Choroid plexus epithelial cell (primary cell): ENCODE results near the gene RAMACL.
"Not testable (repeated sequence)": the region's sequence is repeated elsewhere in the genome, so short reads cannot be mapped to it uniquely, and the experiment has no call there.

ENCODE experiments used
- DNase-seq: peaks from one replicate; pipeline ENCODE4 v3.0.0-alpha.2; 2010; ENCODE audit warnings: low read depth
- H3K4me3 ChIP-seq: 2 replicates; pipeline ENCODE4 v1.5.1; 2011; ENCODE audit warnings: low read depth, mild to moderate bottlenecking, control low read depth, low read length, moderate library complexity
- TF ChIP-seq, protein P1 (sequence below): conservative IDR thresholded peaks from 2 replicates; pipeline ENCODE4 v1.5.1; 2011; ENCODE audit warnings: low read depth, mild to moderate bottlenecking, control low read depth, inconsistent platforms, low read length, moderate library complexity

The RAMACL gene

DNA sequence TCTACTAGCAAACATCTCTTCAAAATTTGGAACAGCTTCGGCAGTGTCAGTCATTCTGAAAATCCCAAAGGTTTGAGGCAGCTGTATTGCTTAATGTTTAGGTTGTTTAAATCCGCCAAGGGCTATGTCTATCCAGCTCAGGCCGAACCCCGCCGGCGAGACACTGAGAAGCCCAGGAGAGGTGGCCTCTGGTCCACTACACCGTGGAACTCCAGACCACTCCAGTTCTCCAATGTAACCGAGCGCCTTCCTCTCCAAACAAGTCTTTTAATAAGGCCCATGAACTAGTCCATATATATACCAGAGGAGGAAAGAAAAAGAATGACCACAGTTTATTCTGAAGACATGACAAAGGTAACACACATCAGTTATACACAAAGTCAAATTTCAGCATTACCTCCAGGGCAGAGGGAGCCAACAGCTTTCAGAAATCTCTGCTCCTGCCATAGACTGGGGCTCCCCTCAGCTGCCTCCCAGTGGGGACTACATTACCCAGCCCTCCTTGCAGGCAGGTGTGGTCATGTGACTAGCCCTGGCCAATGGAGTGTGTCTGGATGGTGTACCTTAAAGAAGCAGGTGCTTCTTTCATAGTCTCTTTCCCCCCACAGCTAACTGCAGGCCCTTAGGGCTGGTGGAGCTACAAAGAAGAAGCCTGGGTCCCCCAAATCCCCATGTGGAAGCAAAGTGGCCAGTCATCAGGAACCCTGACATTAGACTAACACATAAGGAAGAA, at the start of gene RAMACL:
RAMACL (minus strand) TSS at position 255 of the 733 bp plus-strand sequence; CDS start at position 54, 201 bp downstream.
- TF ChIP-seq, protein P1, sequence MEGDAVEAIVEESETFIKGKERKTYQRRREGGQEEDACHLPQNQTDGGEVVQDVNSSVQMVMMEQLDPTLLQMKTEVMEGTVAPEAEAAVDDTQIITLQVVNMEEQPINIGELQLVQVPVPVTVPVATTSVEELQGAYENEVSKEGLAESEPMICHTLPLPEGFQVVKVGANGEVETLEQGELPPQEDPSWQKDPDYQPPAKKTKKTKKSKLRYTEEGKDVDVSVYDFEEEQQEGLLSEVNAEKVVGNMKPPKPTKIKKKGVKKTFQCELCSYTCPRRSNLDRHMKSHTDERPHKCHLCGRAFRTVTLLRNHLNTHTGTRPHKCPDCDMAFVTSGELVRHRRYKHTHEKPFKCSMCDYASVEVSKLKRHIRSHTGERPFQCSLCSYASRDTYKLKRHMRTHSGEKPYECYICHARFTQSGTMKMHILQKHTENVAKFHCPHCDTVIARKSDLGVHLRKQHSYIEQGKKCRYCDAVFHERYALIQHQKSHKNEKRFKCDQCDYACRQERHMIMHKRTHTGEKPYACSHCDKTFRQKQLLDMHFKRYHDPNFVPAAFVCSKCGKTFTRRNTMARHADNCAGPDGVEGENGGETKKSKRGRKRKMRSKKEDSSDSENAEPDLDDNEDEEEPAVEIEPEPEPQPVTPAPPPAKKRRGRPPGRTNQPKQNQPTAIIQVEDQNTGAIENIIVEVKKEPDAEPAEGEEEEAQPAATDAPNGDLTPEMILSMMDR: no peak
- no peak within 1 kb of the TSS for H3K4me3 ChIP-seq
- peak; percentile 38 for DNase-seq

DNA sequence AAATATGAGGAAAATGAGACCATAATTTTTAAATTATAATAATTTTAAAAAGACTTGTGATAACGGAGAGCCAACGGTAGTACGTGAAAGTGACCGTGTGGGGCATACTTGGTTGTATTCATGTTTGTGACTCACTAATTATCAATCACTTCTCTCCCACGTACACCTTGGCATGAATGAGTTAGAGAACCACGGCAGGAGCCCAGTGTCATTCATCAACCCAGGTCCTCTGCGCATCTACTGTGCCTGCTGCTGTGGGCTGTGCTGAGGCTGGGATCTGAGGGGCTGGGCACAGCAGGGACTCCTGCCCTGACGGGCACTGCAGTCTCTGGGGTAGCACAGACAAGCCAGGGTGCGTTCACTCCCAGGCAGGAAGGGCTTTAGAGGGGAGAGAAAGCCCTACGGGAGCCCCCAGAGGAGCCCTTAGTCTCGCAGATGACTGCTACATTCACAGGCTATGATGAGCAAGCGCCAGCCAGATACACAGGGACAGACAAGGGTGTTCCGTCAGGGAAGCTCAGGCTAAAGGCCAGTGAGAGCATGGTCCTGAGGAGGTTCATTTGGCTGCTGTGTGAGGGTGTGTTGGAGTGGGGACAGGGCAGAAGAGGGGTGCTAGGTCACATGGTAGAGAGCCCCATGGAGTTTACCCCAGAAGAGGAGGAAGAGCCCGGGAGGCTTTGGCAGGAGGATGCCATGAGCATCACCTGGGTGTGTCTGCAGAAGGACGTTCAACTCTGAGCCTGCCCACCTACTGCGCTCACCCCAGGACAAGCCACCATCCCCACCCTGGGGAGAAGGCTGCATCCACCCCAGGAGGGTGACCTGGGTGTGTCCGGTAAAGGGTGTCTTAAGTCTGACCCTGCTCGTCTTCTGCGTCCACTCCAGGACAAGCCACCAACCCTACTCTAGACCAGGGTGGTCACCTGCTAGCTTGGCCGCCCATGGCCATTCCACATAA, 48.8 kb upstream of the RAMACL start:
- TF ChIP-seq, protein P1: no peak

DNA sequence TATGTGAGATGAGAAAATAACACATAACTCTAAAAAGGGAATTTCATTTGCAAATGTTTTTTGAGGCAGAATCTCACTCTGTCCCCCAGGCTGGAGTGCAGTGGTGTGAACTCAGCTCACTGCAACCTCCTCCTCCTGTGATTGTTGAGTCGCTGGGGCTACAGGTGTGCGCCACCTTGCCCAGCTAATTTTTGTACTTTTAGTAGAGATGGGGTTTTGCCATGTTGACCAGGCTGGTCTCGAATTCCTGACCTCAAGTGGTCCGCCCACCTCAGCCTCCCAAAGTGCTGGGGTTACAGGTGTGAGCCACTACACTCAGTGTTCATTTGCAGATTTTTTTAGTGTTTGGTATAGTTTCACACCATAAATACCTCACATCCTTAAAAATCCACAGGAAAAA, 48.1 kb upstream of the RAMACL start:
- not testable (repeated sequence) for DNase-seq, H3K4me3 ChIP-seq

More for the DNA sequence above, 48.8 kb upstream of the RAMACL start:
- DNase-seq: no peak
- H3K4me3 ChIP-seq: no peak overlapping the region

DNA sequence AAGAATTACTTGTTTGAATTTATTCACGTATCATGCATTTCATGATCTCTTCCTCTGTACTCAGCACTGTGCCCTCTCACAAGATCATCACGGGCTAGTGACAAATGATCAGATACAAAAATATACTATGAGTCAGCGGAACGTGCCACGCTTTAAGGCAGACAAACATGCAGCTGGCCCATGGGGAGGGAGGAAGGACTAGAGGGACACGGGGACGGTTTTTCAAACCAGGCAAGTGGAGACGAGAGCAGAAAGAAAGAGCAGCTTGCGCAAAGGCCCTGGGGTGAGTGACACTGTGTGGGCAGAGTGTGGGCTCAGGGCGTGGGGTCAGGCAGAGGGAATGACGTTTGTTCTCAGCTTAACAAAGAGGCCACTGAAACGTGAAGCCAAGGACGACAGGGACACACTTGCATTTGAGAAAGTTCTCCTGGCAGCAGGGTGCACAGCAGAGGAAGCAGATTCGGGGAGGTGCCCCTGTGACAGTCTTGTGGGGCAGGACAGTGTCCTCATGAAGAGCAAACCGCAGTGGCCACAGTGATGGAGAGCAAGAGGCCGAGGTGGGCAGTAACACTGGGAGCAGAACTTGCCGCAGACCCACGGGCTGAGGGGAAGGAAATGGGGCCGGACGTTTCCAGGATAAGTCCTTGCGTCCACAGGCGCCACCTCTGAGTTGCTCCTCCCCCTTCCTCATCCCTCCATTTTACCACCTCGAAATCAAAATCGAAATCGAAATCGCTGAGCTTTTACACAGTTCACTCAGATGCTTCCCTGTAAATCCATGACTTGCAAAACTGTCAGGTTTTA, 47.5 kb upstream of the RAMACL start:
- TF ChIP-seq, protein P1: no peak
- DNase-seq: no peak
- no peak overlapping the region for H3K4me3 ChIP-seq

DNA sequence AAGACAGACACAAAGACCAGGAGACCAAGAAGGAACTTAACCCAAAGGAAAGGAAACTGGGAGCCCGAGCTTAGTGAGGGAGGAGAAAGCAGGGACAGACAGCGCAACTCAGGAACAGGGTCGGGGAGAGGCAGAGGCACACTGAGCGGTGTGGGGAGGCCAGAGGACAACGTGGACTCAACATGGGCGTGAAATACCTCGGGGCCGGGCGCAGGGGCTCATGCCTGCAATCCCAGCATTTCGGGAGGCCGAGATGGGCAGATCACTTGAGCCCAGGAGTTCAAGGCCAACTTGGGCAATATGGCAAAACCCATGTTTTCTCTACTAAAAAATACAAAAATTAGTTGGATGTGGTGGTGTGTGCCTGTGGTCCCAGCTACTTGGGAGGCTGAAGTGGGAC, 46.3 kb upstream of the RAMACL start:
- no peak for DNase-seq
- no peak overlapping the region for H3K4me3 ChIP-seq
- TF ChIP-seq, protein P1: no peak

DNA sequence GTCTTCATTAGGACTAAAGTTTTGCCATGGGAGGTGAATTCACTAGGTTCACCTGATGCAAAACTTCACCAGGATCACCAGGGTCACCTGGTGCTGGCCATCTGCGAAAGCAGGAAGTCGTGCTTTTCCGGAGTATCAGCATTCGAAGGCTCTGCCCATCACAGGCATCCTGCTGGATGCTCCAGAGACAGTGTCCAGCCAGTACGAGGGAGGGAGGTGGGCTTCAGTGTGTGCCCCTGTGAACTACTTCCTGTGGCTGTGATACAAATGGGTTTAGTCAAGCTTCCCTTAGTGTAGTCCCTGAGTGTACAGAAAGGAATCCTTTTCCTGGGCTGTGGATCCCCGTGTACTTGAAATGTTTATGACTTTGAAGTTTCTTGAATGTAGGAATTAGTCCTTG, 44.0 kb upstream of the RAMACL start:
- TF ChIP-seq, protein P1: no peak
- no peak for DNase-seq
- no peak overlapping the region for H3K4me3 ChIP-seq

DNA sequence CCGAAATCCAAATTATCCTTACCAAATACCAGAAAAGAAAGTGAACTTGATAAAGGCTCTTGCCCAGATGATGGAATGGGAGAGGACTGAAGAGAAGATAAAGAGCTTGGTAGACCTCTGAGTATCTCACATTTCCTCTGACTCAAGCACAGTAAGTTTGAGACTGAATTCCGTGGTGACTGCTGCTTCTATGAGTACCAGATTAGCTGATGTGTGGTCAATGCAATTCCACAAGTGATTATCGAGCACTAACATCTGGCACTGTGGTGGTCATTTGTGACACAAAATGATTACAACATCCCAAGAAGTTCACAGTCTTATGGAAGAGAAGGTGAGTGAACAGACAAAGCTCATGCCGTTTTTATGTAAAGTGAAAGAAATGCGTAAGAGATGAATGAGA, 43.1 kb upstream of the RAMACL start:
- DNase-seq: peak; percentile 51

More for the DNA sequence above, 43.1 kb upstream of the RAMACL start:
- TF ChIP-seq, protein P1: no peak
- no peak overlapping the region for H3K4me3 ChIP-seq
